CD8-positive, alpha-beta memory T cell (primary cell): ENCODE measurements around the gene KCNJ3. TPM values are rescaled to one million over a fixed set of nuclear protein-coding genes. Genes with fewer than 3 reads are reported as not detected.

Source experiments
- CTCF ChIA-PET: fragments of 350-600 bp; sonication (Branson Sonifier 250); formaldehyde crosslinking; loops from one replicate; lab custom pipeline; 2021; ENCODE audit warnings: antibody characterized with exemption; lab: Charles Lee
- POLR2A ChIA-PET: fragments of 350-600 bp; sonication (Branson Sonifier 250); formaldehyde crosslinking; loops from one replicate; lab custom pipeline; 2021; ENCODE audit warnings: antibody characterized with exemption; lab: Charles Lee
- DNase-seq, 5 donors: peaks; one replicate each; pipeline versions ENCODE4 v3.0.0 to v3.0.0-alpha.2; 2020 to 2022; ENCODE audit warnings: mixed read lengths in 1 of 5
- H3K27ac ChIP-seq: one replicate; pipeline ENCODE4 v1.7.0; 2013; ENCODE audit warnings: low read depth, mild to moderate bottlenecking, low read length, moderate library complexity
- H3K27me3 ChIP-seq: 2 replicates; pipeline ENCODE4 v1.7.0; 2013; ENCODE audit warnings: low read length, mild to moderate bottlenecking; ENCODE audit not compliant: insufficient read depth, poor library complexity, severe bottlenecking
- H3K36me3 ChIP-seq: 2 replicates; pipeline ENCODE4 v1.7.0; 2013; ENCODE audit warnings: mild to moderate bottlenecking, low read length, moderate library complexity; ENCODE audit not compliant: insufficient read depth
- H3K4me1 ChIP-seq: 2 replicates; pipeline ENCODE4 v1.7.0; 2013; ENCODE audit warnings: mild to moderate bottlenecking, low read length, moderate library complexity; ENCODE audit not compliant: insufficient read depth
- H3K4me3 ChIP-seq: 2 replicates; pipeline ENCODE4 v1.7.0; 2013; ENCODE audit warnings: mild to moderate bottlenecking, low read length
- H3K9me3 ChIP-seq: 2 replicates; pipeline ENCODE4 v1.7.0; 2013; ENCODE audit warnings: mild to moderate bottlenecking, low read length
- H3K27ac Mint-ChIP-seq, 8 donors: one replicate each; pipeline ENCODE4 v1.8.0; 2020 to 2021; ENCODE audit warnings: mixed read lengths in 8 of 8, mild to moderate bottlenecking in 6 of 8, inconsistent platforms in 3 of 8, moderate library complexity in 3 of 8
- H3K27me3 Mint-ChIP-seq, 2 donors: one replicate each; pipeline ENCODE4 v1.8.0; 2020 to 2021; ENCODE audit warnings: mixed read lengths in 2 of 2, mild to moderate bottlenecking in 1 of 2, moderate library complexity in 1 of 2
- H3K36me3 Mint-ChIP-seq, 3 donors: one replicate each; pipeline ENCODE4 v1.8.0; 2020 to 2021; ENCODE audit warnings: mixed read lengths in 3 of 3, inconsistent platforms in 1 of 3, mild to moderate bottlenecking in 1 of 3
- H3K4me1 Mint-ChIP-seq, 3 donors: one replicate each; pipeline ENCODE4 v1.8.0; 2020 to 2021; ENCODE audit warnings: mixed read lengths in 3 of 3, inconsistent platforms in 1 of 3, mild to moderate bottlenecking in 1 of 3
- H3K4me3 Mint-ChIP-seq, 7 donors: one replicate each; pipeline ENCODE4 v1.8.0; 2020 to 2021; ENCODE audit warnings: mixed read lengths in 7 of 7, mild to moderate bottlenecking in 6 of 7, moderate library complexity in 4 of 7, inconsistent platforms in 2 of 7
- H3K9me3 Mint-ChIP-seq, 5 donors: one replicate each; pipeline ENCODE4 v1.8.0; 2020 to 2022; ENCODE audit warnings: mixed read lengths in 5 of 5, mild to moderate bottlenecking in 3 of 5, moderate library complexity in 2 of 5, inconsistent platforms in 1 of 5
- polyA plus RNA-seq: library from polyadenylated mRNA; unstranded; fragments of 300-500 nt; fragmentation: Illumina TruSeq; gene quantifications from one replicate; pipeline ENCODE4 v1.2.3, GENCODE V29; 2021
- total RNA-seq, 2 experiments: library from RNA; stranded (reverse); gene quantifications; one replicate each; pipeline ENCODE4 v1.2.3, GENCODE V29; 2021

Gene KCNJ3
- total and polyA plus RNA-seq, 3 experiments from 2014 or later = not detected

DNA sequence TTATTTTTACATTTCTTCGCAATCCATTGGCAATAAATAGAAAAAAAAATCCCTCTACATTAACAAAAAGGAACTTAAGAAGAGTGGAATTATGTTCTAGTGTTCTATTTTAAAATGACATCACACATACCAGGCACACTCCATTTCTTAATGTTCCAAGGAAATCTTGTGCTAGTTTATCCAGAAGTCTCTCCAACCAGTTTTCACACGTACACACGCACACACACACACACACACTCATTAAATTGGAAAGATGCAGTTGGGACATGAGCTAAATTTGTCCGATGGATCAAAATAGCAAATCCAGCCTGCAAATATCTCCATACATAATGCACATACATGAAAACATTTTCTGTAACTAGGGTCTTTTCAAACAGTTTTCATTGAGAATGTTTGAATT is 78.3 kb downstream of the KCNJ3 start:
- Histone ChIP-seq H3K27ac (no peak overlapping the region), H3K4me3 (no peak overlapping the region), H3K4me1 (no peaks in the 10 kb centered on the region), H3K27me3 (no peaks in the 10 kb centered on the region), H3K36me3 (no peaks in the 10 kb centered on the region), H3K9me3 (no peaks in the 10 kb centered on the region)
- Mint-ChIP-seq H3K4me3 (no peak overlapping the region), H3K9me3 (peaks cover 0 to 18% (median 3%) of the 10 kb centered on the region in 5 donors), H3K27me3 (no peaks in the 10 kb centered on the region), H3K27ac (no peak overlapping the region), H3K36me3 (no peaks in the 10 kb centered on the region), H3K4me1 (no peaks in the 10 kb centered on the region)
- ChIA-PET CTCF (no interaction called here), POLR2A (no interaction called here)
- DNase-seq = no peak

DNA sequence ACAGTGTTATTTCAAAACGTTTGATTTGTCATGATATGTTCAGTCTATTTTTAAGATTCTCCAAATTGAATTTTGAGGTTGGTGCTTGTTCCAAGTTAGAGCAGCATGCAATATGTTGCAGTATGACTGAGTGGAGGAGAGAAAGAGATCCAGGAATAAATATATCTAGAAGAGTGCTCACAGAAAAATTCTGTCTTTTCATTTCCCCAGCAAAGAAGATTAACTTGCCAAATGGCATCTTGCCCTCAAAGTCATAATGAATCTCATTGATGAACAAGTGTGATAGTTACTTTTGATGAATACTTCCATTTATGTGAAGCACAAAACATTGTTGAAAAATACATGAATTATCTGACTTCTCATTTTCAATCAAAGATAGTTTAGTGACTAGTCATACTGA is 95.9 kb downstream of the KCNJ3 start:
- H3K27ac ChIP-seq = no peak overlapping the region
- H3K4me1 ChIP-seq = no peaks in the 10 kb centered on the region
- ChIA-PET POLR2A (no interaction called here), CTCF (no interaction called here)
- H3K9me3 ChIP-seq = no peaks in the 10 kb centered on the region
- Mint-ChIP-seq H3K27me3 (peaks cover 0 to 1% of the 10 kb centered on the region in 2 donors), H3K4me1 (no peaks in the 10 kb centered on the region), H3K27ac (no peak overlapping the region), H3K36me3 (no peaks in the 10 kb centered on the region), H3K9me3 (peaks cover 0 to 18% (median 3%) of the 10 kb centered on the region in 5 donors), H3K4me3 (no peak overlapping the region)
- no peak overlapping the region for H3K4me3 ChIP-seq
- no peak for DNase-seq
- no peaks in the 10 kb centered on the region for H3K27me3 ChIP-seq
- no peaks in the 10 kb centered on the region for H3K36me3 ChIP-seq

DNA sequence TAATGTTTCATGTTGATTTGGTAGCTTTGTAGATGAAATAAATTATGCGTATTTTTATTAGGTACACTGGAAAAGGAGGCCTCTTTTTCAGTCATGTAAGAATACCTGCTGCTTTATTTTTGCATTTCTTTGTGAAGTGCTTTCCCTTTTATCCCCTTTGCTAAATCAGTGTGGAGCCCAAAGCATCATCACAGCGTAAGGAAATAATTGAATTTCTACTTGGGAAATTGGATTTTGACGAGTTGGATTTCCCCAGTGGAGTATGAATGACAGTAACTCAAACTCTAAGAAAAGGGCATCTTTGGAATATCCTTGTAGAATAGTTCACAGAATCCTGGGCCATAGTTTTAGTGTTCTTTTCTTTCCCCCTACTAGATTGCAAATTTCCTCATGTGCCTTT is 97.2 kb downstream of the KCNJ3 start:
- Histone ChIP-seq H3K27ac (no peak overlapping the region), H3K36me3 (no peaks in the 10 kb centered on the region), H3K9me3 (no peaks in the 10 kb centered on the region), H3K4me3 (no peak overlapping the region), H3K27me3 (no peaks in the 10 kb centered on the region), H3K4me1 (no peaks in the 10 kb centered on the region)
- no peaks in the 10 kb centered on the region for H3K4me1 Mint-ChIP-seq
- peaks cover 0 to 15% (median 1%) of the 10 kb centered on the region in 5 donors for H3K9me3 Mint-ChIP-seq
- no peak for DNase-seq
- H3K27ac Mint-ChIP-seq = no peak overlapping the region
- POLR2A ChIA-PET = no interaction called here
- H3K27me3 Mint-ChIP-seq = peaks cover 0 to 1% of the 10 kb centered on the region in 2 donors
- no peaks in the 10 kb centered on the region for H3K36me3 Mint-ChIP-seq
- H3K4me3 Mint-ChIP-seq = no peak overlapping the region
- CTCF ChIA-PET = no interaction called here

DNA sequence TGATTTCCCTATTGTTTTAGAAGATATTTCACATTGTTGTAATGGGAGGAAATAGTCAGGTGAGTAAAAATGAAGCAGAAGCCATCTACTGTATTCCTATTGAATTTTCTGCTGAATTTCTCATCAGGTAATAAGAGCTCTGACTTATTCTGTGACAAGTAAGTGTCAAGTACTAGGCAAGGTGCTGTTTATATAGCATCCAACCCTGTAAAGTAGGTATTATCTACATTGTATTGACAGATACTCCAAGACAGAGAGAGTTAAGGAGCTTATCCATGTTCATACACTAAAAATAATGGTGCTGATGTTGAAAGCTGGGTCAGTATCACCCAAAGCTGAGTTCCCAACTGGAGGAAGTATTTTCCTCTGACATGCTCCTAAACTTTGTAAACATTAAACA is 106.0 kb downstream of the KCNJ3 start:
- DNase-seq = no peak
- POLR2A ChIA-PET = no interaction called here

DNA sequence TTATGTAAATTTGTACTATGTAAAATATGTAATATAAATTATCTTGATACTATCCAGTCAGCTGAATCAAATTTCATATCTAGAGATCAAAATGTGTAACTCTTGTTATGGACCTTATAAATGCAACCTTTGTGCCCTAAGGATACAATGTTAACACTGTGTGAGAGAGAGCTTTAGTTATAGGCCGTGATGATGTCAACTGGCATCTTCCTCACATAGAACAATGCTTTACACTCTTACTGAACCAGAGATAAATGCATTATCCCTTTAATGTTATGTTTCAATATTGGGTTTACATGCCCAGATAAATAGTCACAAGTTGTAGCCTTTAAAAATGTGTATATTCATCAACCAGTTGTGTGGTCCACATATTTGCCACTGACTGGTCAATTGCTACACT is 115.1 kb downstream of the KCNJ3 start:
- no peaks in the 10 kb centered on the region for H3K36me3 ChIP-seq
- H3K4me3 Mint-ChIP-seq = no peak overlapping the region
- no peak for DNase-seq
- H3K27ac ChIP-seq = no peak overlapping the region
- no peaks in the 10 kb centered on the region for H3K4me1 Mint-ChIP-seq
- H3K9me3 ChIP-seq = no peaks in the 10 kb centered on the region
- CTCF ChIA-PET = no interaction called here
- H3K9me3 Mint-ChIP-seq = peaks cover 0 to 26% (median 0%) of the 10 kb centered on the region in 5 donors
- H3K27me3 Mint-ChIP-seq = no peaks in the 10 kb centered on the region
- H3K36me3 Mint-ChIP-seq = no peaks in the 10 kb centered on the region
- H3K4me3 ChIP-seq = no peak overlapping the region
- H3K27ac Mint-ChIP-seq = no peak overlapping the region
- POLR2A ChIA-PET = no interaction called here
- no peaks in the 10 kb centered on the region for H3K27me3 ChIP-seq
- no peaks in the 10 kb centered on the region for H3K4me1 ChIP-seq

More for the DNA sequence above, 106.0 kb downstream of the KCNJ3 start:
- H3K4me3 Mint-ChIP-seq = no peak overlapping the region
- no peak overlapping the region for H3K4me3 ChIP-seq
- peaks cover 0 to 16% (median 4%) of the 10 kb centered on the region in 5 donors for H3K9me3 Mint-ChIP-seq
- no peaks in the 10 kb centered on the region for H3K36me3 Mint-ChIP-seq
- H3K27ac ChIP-seq = no peak overlapping the region
- H3K4me1 Mint-ChIP-seq = no peaks in the 10 kb centered on the region
- no peaks in the 10 kb centered on the region for H3K36me3 ChIP-seq
- H3K4me1 ChIP-seq = no peaks in the 10 kb centered on the region
- CTCF ChIA-PET = no interaction called here
- H3K27ac Mint-ChIP-seq = no peak overlapping the region
- no peaks in the 10 kb centered on the region for H3K9me3 ChIP-seq
- H3K27me3 Mint-ChIP-seq = no peaks in the 10 kb centered on the region
- H3K27me3 ChIP-seq = no peaks in the 10 kb centered on the region

DNA sequence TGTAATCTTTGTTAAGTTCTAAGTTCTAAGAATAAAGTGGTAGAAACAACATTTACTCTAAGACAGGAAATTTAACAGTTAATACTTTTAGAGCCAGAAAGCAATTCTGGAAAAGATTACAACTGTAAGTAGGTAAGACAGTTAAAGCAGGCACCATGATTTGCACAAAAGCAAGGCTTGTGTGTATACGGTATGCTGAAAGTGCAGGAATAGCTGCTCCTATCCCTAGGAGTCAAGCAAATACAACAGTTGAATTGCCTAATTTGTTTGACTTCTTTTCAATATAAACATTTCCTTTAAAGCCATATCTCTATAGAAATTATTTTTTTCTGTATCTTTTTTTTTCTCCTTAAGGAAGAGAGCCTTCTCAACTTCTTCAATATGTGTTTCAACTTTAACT is 116.4 kb downstream of the KCNJ3 start:
- H3K27me3 ChIP-seq = no peaks in the 10 kb centered on the region
- Mint-ChIP-seq H3K27me3 (no peaks in the 10 kb centered on the region), H3K4me3 (no peak overlapping the region), H3K27ac (no peak overlapping the region), H3K9me3 (peaks cover 0 to 21% (median 0%) of the 10 kb centered on the region in 5 donors), H3K4me1 (no peaks in the 10 kb centered on the region), H3K36me3 (no peaks in the 10 kb centered on the region)
- DNase-seq = no peak
- POLR2A ChIA-PET = no interaction called here
- no peaks in the 10 kb centered on the region for H3K9me3 ChIP-seq
- CTCF ChIA-PET = no interaction called here
- no peak overlapping the region for H3K27ac ChIP-seq
- H3K4me1 ChIP-seq = no peaks in the 10 kb centered on the region
- no peak overlapping the region for H3K4me3 ChIP-seq
- no peaks in the 10 kb centered on the region for H3K36me3 ChIP-seq

DNA sequence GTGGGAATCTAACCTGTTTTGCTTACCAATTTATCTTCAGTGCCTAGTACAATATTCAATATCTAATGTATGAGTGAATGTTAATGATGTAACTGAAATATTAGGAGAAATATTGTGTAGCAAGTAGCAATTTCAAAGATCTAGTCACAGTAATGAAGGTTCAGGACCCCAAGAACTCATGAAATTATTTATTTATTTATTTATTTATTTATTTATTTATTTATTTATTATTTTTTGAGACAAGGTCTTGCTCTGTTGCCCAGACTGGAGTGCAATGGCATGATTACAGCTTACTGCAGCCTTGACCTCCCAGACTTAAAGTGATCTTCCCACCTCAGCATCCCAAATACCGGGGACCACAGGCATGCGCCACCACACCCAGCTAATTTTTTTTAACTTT is 126.9 kb downstream of the KCNJ3 start:
- Mint-ChIP-seq H3K4me1 (no peaks in the 10 kb centered on the region), H3K27ac (no peak overlapping the region), H3K4me3 (no peak overlapping the region), H3K9me3 (peaks cover 0 to 9% (median 0%) of the 10 kb centered on the region in 5 donors), H3K27me3 (no peaks in the 10 kb centered on the region), H3K36me3 (no peaks in the 10 kb centered on the region)
- POLR2A ChIA-PET = no interaction called here
- H3K9me3 ChIP-seq = no peaks in the 10 kb centered on the region
- H3K36me3 ChIP-seq = no peaks in the 10 kb centered on the region
- H3K4me1 ChIP-seq = no peaks in the 10 kb centered on the region
- DNase-seq = no peak
- no peak overlapping the region for H3K27ac ChIP-seq
- CTCF ChIA-PET = no interaction called here
- no peak overlapping the region for H3K4me3 ChIP-seq
- H3K27me3 ChIP-seq = no peaks in the 10 kb centered on the region

DNA sequence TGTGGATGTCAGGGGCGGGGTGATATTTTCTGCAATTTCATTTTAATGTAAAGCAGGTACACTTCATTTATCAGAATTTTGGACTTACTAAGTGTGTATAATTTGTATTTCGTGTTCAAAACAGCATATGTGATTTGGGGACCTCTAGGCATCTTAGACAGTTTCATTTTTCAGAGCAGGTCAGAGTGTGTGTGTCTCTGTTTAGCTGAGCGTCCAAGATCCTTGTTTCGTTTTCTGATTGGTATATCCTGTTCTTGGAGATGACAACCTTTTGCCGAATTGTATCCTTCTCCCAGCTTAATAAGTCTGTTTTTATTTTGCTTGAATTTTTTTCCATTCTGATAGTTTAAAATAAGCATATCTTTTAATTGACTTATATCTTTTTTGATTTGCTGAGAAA is 128.3 kb downstream of the KCNJ3 start:
- no peaks in the 10 kb centered on the region for H3K4me1 Mint-ChIP-seq

DNA sequence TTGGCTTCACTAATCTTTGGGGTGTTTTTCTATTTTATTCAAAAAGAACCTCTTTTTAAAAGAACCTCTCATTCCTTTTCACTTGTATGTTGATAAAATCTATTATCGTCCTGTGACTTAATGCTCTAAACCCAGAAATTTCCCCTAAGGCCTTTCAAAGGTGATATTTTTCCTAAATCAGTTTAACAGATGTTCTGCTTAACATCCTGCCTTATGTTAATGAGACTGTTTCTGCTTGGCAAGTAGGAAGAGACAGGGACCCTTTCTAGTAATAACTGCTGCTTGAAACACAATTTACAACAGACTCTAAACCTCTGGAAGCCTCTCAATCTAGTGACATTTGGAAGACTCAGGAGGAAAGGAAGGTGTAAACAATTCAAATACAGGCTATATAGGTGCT is 128.8 kb downstream of the KCNJ3 start:
- Histone ChIP-seq H3K4me3 (no peak overlapping the region), H3K36me3 (no peaks in the 10 kb centered on the region), H3K4me1 (no peaks in the 10 kb centered on the region), H3K9me3 (no peaks in the 10 kb centered on the region), H3K27ac (no peak overlapping the region), H3K27me3 (no peaks in the 10 kb centered on the region)
- Mint-ChIP-seq H3K27ac (no peak overlapping the region), H3K27me3 (no peaks in the 10 kb centered on the region), H3K4me1 (no peaks in the 10 kb centered on the region), H3K36me3 (no peaks in the 10 kb centered on the region), H3K4me3 (no peak overlapping the region), H3K9me3 (peaks cover 0 to 15% (median 2%) of the 10 kb centered on the region in 5 donors)
- ChIA-PET POLR2A (no interaction called here), CTCF (no interaction called here)
- no peak for DNase-seq

More for the DNA sequence above, 128.3 kb downstream of the KCNJ3 start:
- peaks cover 0 to 10% (median 2%) of the 10 kb centered on the region in 5 donors for H3K9me3 Mint-ChIP-seq
- H3K27ac Mint-ChIP-seq = no peak overlapping the region
- H3K36me3 Mint-ChIP-seq = no peaks in the 10 kb centered on the region
- ChIA-PET CTCF (no interaction called here), POLR2A (no interaction called here)
- Histone ChIP-seq H3K36me3 (no peaks in the 10 kb centered on the region), H3K27me3 (no peaks in the 10 kb centered on the region), H3K9me3 (no peaks in the 10 kb centered on the region), H3K4me1 (no peaks in the 10 kb centered on the region), H3K4me3 (no peak overlapping the region), H3K27ac (no peak overlapping the region)
- H3K4me3 Mint-ChIP-seq = no peak overlapping the region
- no peak for DNase-seq
- no peaks in the 10 kb centered on the region for H3K27me3 Mint-ChIP-seq
